Activated B cell treated with CpG ODN at 0.5 μM for 24 hours (primary cell): Measurements from ENCODE around the gene OMG. TPM values are rescaled to one million over a fixed set of nuclear protein-coding genes. Genes with fewer than 3 reads are reported as not detected.
"Not testable (repeated sequence)": the region's sequence is repeated elsewhere in the genome, so short reads cannot be mapped to it uniquely, and the experiment has no call there.

Source experiments
- ATAC-seq: fragments of 200-7000 bp; cut with Tn5 transposase; one replicate; pipeline ENCODE4 v1.10.0; 2021; ENCODE audit warnings: low read depth, mild to moderate bottlenecking, moderate library complexity
- CTCF ChIA-PET: fragments of 350-600 bp; sonication (Branson Sonifier 250); formaldehyde crosslinking; loops from one replicate; lab custom pipeline; 2021; ENCODE audit warnings: antibody characterized with exemption; lab: Charles Lee
- POLR2A ChIA-PET: fragments of 350-600 bp; sonication (Branson Sonifier 250); formaldehyde crosslinking; loops from one replicate; lab custom pipeline; 2021; ENCODE audit warnings: antibody characterized with exemption; lab: Charles Lee
- DNase-seq: peaks from one replicate; pipeline ENCODE4 v3.0.0; 2022
- H3K27ac Mint-ChIP-seq: one replicate; pipeline ENCODE4 v1.8.0; 2020; ENCODE audit warnings: mixed read lengths
- H3K27me3 Mint-ChIP-seq: one replicate; pipeline ENCODE4 v1.8.0; 2021; ENCODE audit warnings: mixed read lengths
- H3K36me3 Mint-ChIP-seq: one replicate; pipeline ENCODE4 v1.8.0; 2021; ENCODE audit warnings: low read depth, mixed read lengths
- H3K4me1 Mint-ChIP-seq: one replicate; pipeline ENCODE4 v1.8.0; 2021; ENCODE audit warnings: mixed read lengths
- H3K4me3 Mint-ChIP-seq: one replicate; pipeline ENCODE4 v1.8.0; 2020; ENCODE audit warnings: mild to moderate bottlenecking, mixed read lengths
- H3K9me3 Mint-ChIP-seq: one replicate; pipeline ENCODE4 v1.8.0; 2020; ENCODE audit warnings: mixed read lengths
- CTCF ChIP-seq: fragments of 200-600 bp; IDR thresholded peaks from one replicate; pipeline ENCODE4 v1.8.0; 2022; ENCODE audit warnings: antibody characterized with exemption, mild to moderate bottlenecking
- intact Hi-C: fragments of 100-400 bp; cut with micrococcal nuclease; formaldehyde crosslinking; loops from one replicate; pipeline ENCODE4 v1.15.1; 2024
- total RNA-seq: library from RNA; stranded (reverse); gene quantifications from 2 replicates; pipeline ENCODE4 v1.2.3, GENCODE V29; 2022

OMG gene
- total RNA-seq, 1 donor from 2014 or later, result 0.16 TPM

GRCh38 chr17:31269578-31269983 is 27.5 kb downstream of the OMG start:
- no peak for TF ChIP-seq CTCF
- no peaks in the 10 kb centered on the region for H3K9me3 Mint-ChIP-seq
- H3K36me3 Mint-ChIP-seq, result peaks cover 21% of the 10 kb centered on the region
- DNase-seq (no peak), ATAC-seq (no peak)
- no peak overlapping the region for H3K4me3 Mint-ChIP-seq
- no peaks in the 10 kb centered on the region for H3K27me3 Mint-ChIP-seq
- no peaks in the 10 kb centered on the region for H3K4me1 Mint-ChIP-seq
- ChIA-PET POLR2A (no interaction called here), CTCF (interaction anchor here (1.0 kb wide), 1 partner anchor 102 kb away, joined by 3 read pairs; no protein-coding TSS in a partner anchor)
- H3K27ac Mint-ChIP-seq, result no peak overlapping the region
- intact Hi-C loops, result loop anchor here (10.0 kb wide), 1 partner anchor 55 kb away; the partner anchor contains the start of gene EVI2A

GRCh38 chr17:31269036-31269577 is 27.9 kb downstream of the OMG start:
- H3K27ac Mint-ChIP-seq, result no peak overlapping the region
- no peak overlapping the region for H3K4me3 Mint-ChIP-seq
- DNase-seq (no peak), ATAC-seq (no peak)
- no peaks in the 10 kb centered on the region for H3K4me1 Mint-ChIP-seq
- ChIA-PET CTCF (interaction anchor here (1.0 kb wide), 1 partner anchor 102 kb away, joined by 3 read pairs; no protein-coding TSS in a partner anchor), POLR2A (no interaction called here)
- intact Hi-C loops, result loop anchor here (10.0 kb wide), 1 partner anchor 56 kb away; the partner anchor contains the start of gene EVI2A
- H3K36me3 Mint-ChIP-seq, result peaks cover 21% of the 10 kb centered on the region
- no peaks in the 10 kb centered on the region for H3K27me3 Mint-ChIP-seq
- H3K9me3 Mint-ChIP-seq, result no peaks in the 10 kb centered on the region
- TF ChIP-seq CTCF, result no peak

GRCh38 chr17:31266042-31266441 is 31.0 kb downstream of the OMG start:
- no peak for TF ChIP-seq CTCF
- intact Hi-C loops, result loop anchor here (1.0 to 10.0 kb wide), 2 partner anchors 59 to 107 kb away; partner anchors contain the start of gene EVI2A
- CTCF ChIA-PET, result interaction anchor here (0.6 to 2.6 kb wide), 7 partner anchors 57 to 112 kb away, joined by 3 to 11 read pairs (median 4); no protein-coding TSS in a partner anchor
- Mint-ChIP-seq H3K9me3 (no peaks in the 10 kb centered on the region), H3K4me3 (no peak overlapping the region), H3K27ac (no peak overlapping the region), H3K27me3 (no peaks in the 10 kb centered on the region), H3K36me3 (peaks cover 26% of the 10 kb centered on the region), H3K4me1 (no peaks in the 10 kb centered on the region)
- POLR2A ChIA-PET, result interaction anchor here (2.0 kb wide), 1 partner anchor 47 kb away, joined by 9 read pairs; the partner anchor contains the start of gene EVI2B
- DNase-seq (no peak), ATAC-seq (no peak)

- intact Hi-C loops, result loop anchor here (10.0 kb wide), 1 partner anchor 62 kb away; the partner anchor contains the start of gene EVI2A
- H3K4me3 Mint-ChIP-seq, H3K27me3 Mint-ChIP-seq, DNase-seq, ATAC-seq, H3K9me3 Mint-ChIP-seq, H3K27ac Mint-ChIP-seq, POLR2A ChIA-PET, CTCF ChIA-PET, H3K4me1 Mint-ChIP-seq: not testable (repeated sequence)
- H3K36me3 Mint-ChIP-seq, result peaks cover 20% of the 10 kb centered on the region
Measured at GRCh38 chr17:31262923-31263322, 34.1 kb downstream of the OMG start.

GRCh38 chr17:31261601-31262000 is 35.4 kb downstream of the OMG start:
- intact Hi-C loops, result loop anchor here (10.0 kb wide), 1 partner anchor 63 kb away; the partner anchor contains the start of gene EVI2A
- DNase-seq (no peak), ATAC-seq (no peak)
- H3K9me3 Mint-ChIP-seq, result no peaks in the 10 kb centered on the region
- no peak overlapping the region for H3K4me3 Mint-ChIP-seq
- peaks cover 17% of the 10 kb centered on the region for H3K36me3 Mint-ChIP-seq
- no peak overlapping the region for H3K27ac Mint-ChIP-seq
- no peak for TF ChIP-seq CTCF
- H3K4me1 Mint-ChIP-seq, result no peaks in the 10 kb centered on the region
- ChIA-PET CTCF (interaction anchor here (1.0 kb wide), 1 partner anchor 111 kb away, joined by 5 read pairs; no protein-coding TSS in a partner anchor), POLR2A (no interaction called here)
- H3K27me3 Mint-ChIP-seq, result no peaks in the 10 kb centered on the region
